HG03354 (cell line): ENCODE measurements around the gene TMEM8B.

ENCODE experiments used
- ATAC-seq: cut with Tn5 transposase; IDR thresholded peaks from one replicate; pipeline ENCODE4 v1.9.1; 2021; ENCODE audit warnings: mild to moderate bottlenecking; ENCODE audit not compliant: unreplicated experiment, poor library complexity, severe bottlenecking

Gene TMEM8B

DNA sequence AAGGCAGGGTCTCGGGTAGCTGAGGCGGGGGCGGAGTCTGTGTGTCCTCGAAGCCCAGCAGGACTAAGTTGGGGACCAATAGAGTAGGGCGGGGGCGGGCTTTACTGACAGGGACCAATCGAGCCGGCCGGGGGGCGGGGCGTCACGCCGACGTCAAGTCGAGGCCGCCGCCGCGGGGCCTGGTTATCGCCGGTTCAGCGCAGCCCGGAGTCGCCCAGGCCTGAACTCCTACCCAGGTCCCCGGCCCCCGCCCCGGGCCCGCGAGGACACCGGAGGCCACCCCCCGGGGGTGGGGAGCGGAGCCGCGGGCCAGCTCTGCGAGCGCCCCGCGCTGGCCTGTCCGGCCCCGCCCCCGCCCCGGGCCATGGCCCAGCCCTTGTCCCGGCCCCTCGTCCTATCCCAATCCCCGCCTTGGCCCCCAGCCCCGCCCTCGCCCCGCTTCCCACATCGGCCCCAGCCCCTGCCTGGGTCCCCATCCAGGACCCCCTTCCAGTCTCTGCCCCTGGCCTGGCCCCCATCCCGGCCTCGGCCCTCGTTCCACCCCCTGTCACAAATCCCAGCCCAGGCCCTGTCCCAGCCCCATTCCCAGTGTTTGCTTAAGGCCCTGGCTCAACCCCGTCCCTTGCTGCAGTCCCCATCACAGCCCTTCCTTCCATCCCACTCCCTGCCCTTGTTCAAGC, at the start of gene TMEM8B:
Gene TMEM8B (plus strand): TSS at position 145 of the 680 bp plus-strand sequence. CDS start 220 bp downstream, at position 365.
- ATAC-seq, result peak; percentile 84

DNA sequence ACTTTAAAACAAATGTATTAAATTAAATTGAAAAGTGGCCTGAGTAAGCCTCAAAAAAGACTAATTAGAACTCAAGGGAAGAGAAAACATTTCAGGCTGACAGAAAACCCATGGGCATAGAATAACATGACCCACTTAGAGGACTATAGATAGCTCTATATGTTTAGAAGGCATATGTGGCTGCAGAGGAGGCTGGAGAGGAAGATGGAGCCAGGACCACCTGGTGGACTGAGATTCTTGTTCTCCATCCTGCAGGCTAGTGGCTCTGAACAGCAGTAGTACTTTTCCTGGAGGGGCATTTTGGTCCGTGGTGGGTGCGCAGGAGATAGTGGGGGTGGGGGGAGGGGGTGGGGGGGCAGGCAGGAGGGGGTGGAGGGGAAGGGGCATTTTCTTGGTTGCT, 48.0 kb upstream of the TMEM8B start:
- ATAC-seq, result no peak

- ATAC-seq, result no peak
These were observed 45.6 kb upstream of the TMEM8B start for GRCh38 chr9:35783418-35783817.

- no peak for ATAC-seq
These were observed 39.5 kb upstream of the TMEM8B start for GRCh38 chr9:35789541-35789940.

GRCh38 chr9:35790025-35790384, 39.0 kb upstream of the TMEM8B start:
- ATAC-seq, result no peak

GRCh38 chr9:35790385-35791296, 38.4 kb upstream of the TMEM8B start:
- no peak for ATAC-seq

- no peak for ATAC-seq
These were observed 37.6 kb upstream of the TMEM8B start, which contains the start of gene NPR2 for GRCh38 chr9:35791297-35791921. TSS of gene NPR2 (plus strand) at chr9:35791591. CDS start at chr9:35792409, 818 bp downstream.

GRCh38 chr9:35792024-35792813, 36.8 kb upstream of the TMEM8B start:
- ATAC-seq, result no peak

DNA sequence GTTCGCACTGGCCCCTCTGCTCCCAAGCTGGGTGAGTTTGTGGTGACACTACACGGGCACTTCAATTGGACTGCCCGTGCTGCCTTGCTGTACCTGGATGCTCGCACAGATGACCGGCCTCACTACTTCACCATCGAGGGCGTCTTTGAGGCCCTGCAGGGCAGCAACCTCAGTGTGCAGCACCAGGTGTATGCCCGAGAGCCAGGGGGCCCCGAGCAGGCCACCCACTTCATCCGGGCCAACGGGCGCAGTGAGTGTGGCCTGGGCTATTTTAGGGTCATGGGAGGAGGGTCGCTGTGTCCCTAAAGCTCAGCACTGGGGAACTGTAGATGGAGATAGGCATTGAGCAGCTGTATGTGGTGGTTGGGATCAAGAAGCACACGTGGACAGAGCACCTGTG, 36.2 kb upstream of the TMEM8B start:
- ATAC-seq, result no peak

GRCh38 chr9:35793461-35793860, 35.6 kb upstream of the TMEM8B start:
- no peak for ATAC-seq

DNA sequence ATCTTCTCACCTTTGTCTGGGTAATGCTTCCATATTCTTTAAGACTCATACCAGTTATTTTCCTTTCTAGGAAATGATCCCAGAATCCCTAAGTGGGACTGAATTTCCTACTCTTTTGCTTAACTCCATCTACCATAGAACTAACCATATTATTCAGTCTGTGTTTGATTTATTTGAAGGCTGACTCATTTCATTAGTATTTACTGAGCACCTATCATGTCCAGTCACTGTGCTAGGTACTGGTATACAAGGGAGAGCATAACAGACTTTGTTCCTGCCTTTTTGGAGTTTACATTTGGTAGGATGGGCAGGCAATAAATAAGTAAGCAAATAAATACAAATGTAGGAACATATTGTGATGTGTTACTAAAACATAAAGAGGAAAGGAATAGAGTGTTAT, 33.3 kb upstream of the TMEM8B start:
- ATAC-seq, result no peak

GRCh38 chr9:35797311-35798109, 31.5 kb upstream of the TMEM8B start:
- ATAC-seq, result no peak

DNA sequence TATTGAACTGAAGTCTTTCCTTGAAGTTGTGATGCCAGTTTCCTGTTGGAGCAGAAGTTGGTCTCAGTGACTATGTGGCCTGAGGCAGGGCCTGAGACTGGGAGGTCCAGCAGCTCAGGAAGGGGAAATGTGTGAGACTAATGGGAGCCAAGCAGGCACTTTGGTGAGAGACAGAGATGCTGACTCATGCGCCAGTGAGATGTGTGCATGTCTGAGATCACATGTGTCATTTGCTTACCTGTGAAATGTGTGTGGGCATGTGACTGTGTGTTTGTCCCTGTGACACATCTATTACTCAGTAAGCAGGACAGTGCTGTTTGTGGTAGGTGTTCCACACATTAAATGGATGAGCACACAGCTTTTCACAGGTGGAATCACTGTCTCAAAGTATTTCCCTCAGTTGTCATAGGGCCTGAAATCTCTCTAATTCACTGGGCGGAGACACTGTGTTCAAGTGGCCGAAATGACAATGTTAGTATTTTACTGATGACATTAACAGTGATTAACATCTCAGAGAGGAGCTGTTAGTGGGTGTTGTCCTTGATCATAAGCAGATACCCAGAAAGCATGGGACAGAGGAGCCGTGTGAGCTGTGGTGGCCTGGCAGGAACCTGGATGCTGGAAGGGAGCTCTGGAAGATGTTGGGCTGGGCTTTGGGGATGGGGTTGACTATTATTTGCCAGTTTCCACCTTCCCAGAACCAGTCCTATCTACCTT, 30.2 kb upstream of the TMEM8B start:
- ATAC-seq, result peak; percentile 52

- ATAC-seq, result no peak
These were observed 28.5 kb upstream of the TMEM8B start for GRCh38 chr9:35800530-35800929.

DNA sequence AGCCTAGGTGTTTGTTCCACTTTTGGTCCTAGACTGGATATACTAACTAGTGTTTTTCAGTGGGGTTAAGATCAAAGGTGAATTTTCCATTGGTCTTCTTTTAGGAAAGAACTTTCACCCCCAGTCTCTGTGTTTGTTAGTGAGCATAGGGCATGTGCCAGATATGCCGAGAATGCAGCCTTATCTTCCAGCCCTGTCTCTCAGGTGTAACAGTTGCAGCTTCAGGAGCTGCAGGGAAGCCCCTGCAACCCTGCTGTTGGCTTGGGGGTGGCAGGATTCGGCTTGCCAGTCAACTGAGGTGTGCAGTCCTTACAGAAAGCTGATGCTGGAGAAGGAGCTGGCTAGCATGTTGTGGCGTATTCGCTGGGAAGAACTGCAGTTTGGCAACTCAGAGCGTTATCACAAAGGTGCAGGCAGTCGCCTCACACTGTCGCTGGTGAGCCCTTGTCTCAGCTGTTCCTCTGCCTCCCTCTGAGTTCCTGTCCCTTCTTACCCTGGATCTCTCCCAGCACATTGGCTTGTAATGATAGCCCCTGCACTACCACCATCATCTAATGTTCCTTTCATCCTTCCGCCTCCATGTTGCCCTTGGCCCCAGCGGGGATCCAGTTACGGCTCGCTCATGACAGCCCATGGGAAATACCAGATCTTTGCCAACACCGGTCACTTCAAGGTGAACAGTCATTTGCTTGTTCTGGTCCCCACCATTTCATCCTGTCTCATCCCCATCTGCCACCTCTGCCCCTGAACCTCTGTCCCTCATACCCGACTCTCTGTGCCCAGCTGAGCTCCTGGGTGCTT, 27.5 kb upstream of the TMEM8B start:
- no peak for ATAC-seq

- ATAC-seq, result no peak
These were observed 22.9 kb upstream of the TMEM8B start for GRCh38 chr9:35806101-35806500.

- no peak for ATAC-seq
These were observed 20.6 kb upstream of the TMEM8B start for GRCh38 chr9:35808433-35808832.

- ATAC-seq, result no peak
These were observed 18.9 kb upstream of the TMEM8B start for GRCh38 chr9:35810122-35810521.
